Aorta (tissue), 5 donors: ENCODE data around the gene CMTM3. TPM values are rescaled to one million over a fixed set of nuclear protein-coding genes. Genes with fewer than 3 reads are reported as not detected.
"Not testable (repeated sequence)": the region's sequence is repeated elsewhere in the genome, so short reads cannot be mapped to it uniquely, and the experiment has no call there.

ENCODE experiments used
- ATAC-seq: fragments of 200-7000 bp; cut with Tn5 transposase; one replicate; pipeline ENCODE4 v1.9.1; 2022; ENCODE audit warnings: moderate library complexity; ENCODE audit not compliant: low FRiP score
- DNase-seq, 2 donors: peaks; one replicate each; pipeline ENCODE4 v3.0.0-alpha.2; 2020
- H3K27ac ChIP-seq, 2 donors: one replicate each; pipeline ENCODE4 v1.5.1; 2013; ENCODE audit warnings: low read length in 2 of 2, mild to moderate bottlenecking in 2 of 2, moderate library complexity in 2 of 2, control low read depth in 1 of 2, inconsistent platforms in 1 of 2, low read depth in 1 of 2
- H3K27me3 ChIP-seq, 2 donors: one replicate each; pipeline ENCODE4 v1.6.1; 2013; ENCODE audit warnings: control low read depth in 1 of 2, low read length in 1 of 2, mild to moderate bottlenecking in 1 of 2, moderate library complexity in 1 of 2; ENCODE audit not compliant: insufficient read depth in 2 of 2, control insufficient read depth in 1 of 2
- H3K36me3 ChIP-seq, 2 donors: one replicate each; pipeline ENCODE4 v1.6.1; 2013; ENCODE audit warnings: control low read depth in 1 of 2, low read length in 1 of 2, mild to moderate bottlenecking in 1 of 2; ENCODE audit not compliant: insufficient read depth in 2 of 2, control insufficient read depth in 1 of 2
- H3K4me1 ChIP-seq, 2 donors: one replicate each; pipeline ENCODE4 v1.6.1; 2013; ENCODE audit warnings: low read length in 2 of 2, control low read depth in 1 of 2, mild to moderate bottlenecking in 1 of 2, moderate library complexity in 1 of 2; ENCODE audit not compliant: insufficient read depth in 2 of 2, control insufficient read depth in 1 of 2
- H3K4me3 ChIP-seq, 2 donors: one replicate each; pipeline ENCODE4 v1.5.1; 2013; ENCODE audit warnings: low read length in 2 of 2, control low read depth in 1 of 2, mild to moderate bottlenecking in 1 of 2
- H3K9me3 ChIP-seq: one replicate; pipeline ENCODE4 v1.6.1; 2013; ENCODE audit warnings: mild to moderate bottlenecking, low read length; ENCODE audit not compliant: control insufficient read depth
- WGBS, 2 donors: extraction: QIAGEN DNeasy Blood & Tissue Kit; methylation state at CpG; one replicate each; pipeline ENCODE4 v1.1.7; 2013; 5-methylcytosine and 5-hydroxymethylcytosine counted together
- intact Hi-C, 2 donors: fragments of 100-400 bp; cut with DNase I; formaldehyde crosslinking; loops; one replicate each; pipeline versions ENCODE4 v1.14.2 to v1.15.0; 2022
- polyA plus RNA-seq, 2 donors: library from polyadenylated mRNA; stranded (reverse); fragments of 200-250 nt; gene quantifications; one replicate each; pipeline ENCODE4 v1.2.3, GENCODE V29; 2013
- total RNA-seq, 2 donors: library from RNA; stranded (reverse); fragmentation: NEBNext Ultra II Directional; extraction: Animal tissue kit (Norgen Biotek cat#: 25700); gene quantifications; one replicate each; pipeline ENCODE4 v1.2.1, GENCODE V29; 2021
- donor health status: healthy with polysubstance abuse.
- donor health status: Bipolar disorder and iron deficiency.
- donor health status: DM: no; HTN: no; CAD: no.
- donor health status: DM: no; HTN: no; CAD: no.
- donor health status: DM: yes; HTN: yes; CAD: no.

Gene CMTM3
- total and polyA plus RNA-seq, 4 donors: 24.9 to 49.1 (median 29.7) TPM

- peaks cover 2% of the 10 kb centered on the region for H3K9me3 ChIP-seq
- no peak overlapping the region for H3K4me3 ChIP-seq
- H3K27ac ChIP-seq: no peak overlapping the region
- H3K4me1 ChIP-seq: no peaks in the 10 kb centered on the region
- intact Hi-C loops: no loop called here
- 90 to 93% methylated on average over 4 of the region's 4 CpGs for WGBS, 2 donors
- H3K36me3 ChIP-seq: no peaks in the 10 kb centered on the region
- no peaks in the 10 kb centered on the region for H3K27me3 ChIP-seq
- DNase-seq (no peak), ATAC-seq (no peak)
Measured at GRCh38 chr16:66591018-66591417, 13.5 kb upstream of the CMTM3 start.

GRCh38 chr16:66592241-66592640 is 12.3 kb upstream of the CMTM3 start:
- ATAC-seq: no peak
- no peak overlapping the region for H3K4me3 ChIP-seq
- intact Hi-C loops: no loop called here
- no peak overlapping the region for H3K27ac ChIP-seq
- no peaks in the 10 kb centered on the region for H3K36me3 ChIP-seq
- no peak for DNase-seq
- H3K27me3 ChIP-seq: no peaks in the 10 kb centered on the region
- H3K4me1 ChIP-seq: no peaks in the 10 kb centered on the region
- 94 to 95% methylated on average over 3 of the region's 3 CpGs for WGBS, 2 donors
- peaks cover 2% of the 10 kb centered on the region for H3K9me3 ChIP-seq

DNA sequence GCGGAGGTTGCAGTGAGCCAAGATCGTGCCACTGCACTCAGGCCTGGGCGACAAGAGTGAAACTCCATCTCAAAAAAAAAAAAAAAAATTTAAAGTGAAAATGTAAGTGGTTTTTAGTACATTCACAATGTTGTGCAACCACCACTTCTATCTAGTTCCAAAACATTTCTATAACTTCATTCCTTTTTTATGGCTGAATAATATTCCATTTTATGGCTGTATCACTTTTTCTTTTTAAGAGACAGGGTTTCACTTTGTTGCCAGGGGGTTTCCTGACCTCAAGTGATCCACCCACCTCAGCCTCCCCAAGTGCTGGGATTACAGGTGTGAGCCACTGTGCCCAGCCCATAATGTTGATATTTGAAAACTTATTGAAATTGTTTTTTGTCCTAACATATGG is 11.7 kb upstream of the CMTM3 start:
- no peaks in the 10 kb centered on the region for H3K27me3 ChIP-seq
- H3K4me3 ChIP-seq: no peak overlapping the region
- intact Hi-C loops: no loop called here
- H3K4me1 ChIP-seq: no peaks in the 10 kb centered on the region
- 96 to 98% methylated on average over 3 of the region's 3 CpGs for WGBS, 2 donors
- H3K27ac ChIP-seq: no peak overlapping the region
- peaks cover 2% of the 10 kb centered on the region for H3K9me3 ChIP-seq
- no peak for ATAC-seq
- H3K36me3 ChIP-seq: no peaks in the 10 kb centered on the region
- DNase-seq: no peak

DNA sequence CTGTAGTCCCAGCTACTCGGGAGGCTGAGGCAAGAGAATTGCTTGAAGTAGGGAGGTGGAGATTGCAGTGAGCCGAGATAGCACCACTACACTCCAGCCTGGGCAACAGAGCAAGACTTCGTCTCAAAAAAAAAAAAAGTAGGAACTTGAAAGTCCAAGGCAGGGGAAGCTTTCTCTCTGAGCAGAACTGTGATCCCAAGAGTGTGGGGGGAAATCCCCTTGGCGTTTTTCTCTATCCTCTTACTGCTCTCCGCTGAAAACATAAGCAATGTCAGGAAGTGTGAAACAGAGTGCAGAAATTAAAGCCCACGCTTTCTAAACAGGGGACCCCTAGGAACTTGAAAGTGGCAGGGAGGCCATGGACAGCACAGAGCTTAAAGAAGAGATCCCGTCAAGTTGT is 9.8 kb upstream of the CMTM3 start:
- Histone ChIP-seq H3K36me3 (no peaks in the 10 kb centered on the region), H3K9me3 (peaks cover 2% of the 10 kb centered on the region), H3K27ac (no peak overlapping the region), H3K4me1 (no peaks in the 10 kb centered on the region), H3K27me3 (no peaks in the 10 kb centered on the region), H3K4me3 (no peak overlapping the region)
- ATAC-seq: no peak
- no peak for DNase-seq
- intact Hi-C loops: no loop called here
- WGBS, 2 donors: 81 to 83% methylated on average over 7 of the region's 7 CpGs

GRCh38 chr16:66596559-66596958 is 7.9 kb upstream of the CMTM3 start:
- H3K4me1 ChIP-seq, ATAC-seq, H3K36me3 ChIP-seq, H3K27me3 ChIP-seq, DNase-seq, H3K4me3 ChIP-seq, intact Hi-C loops, H3K27ac ChIP-seq, H3K9me3 ChIP-seq: not testable (repeated sequence)
- 97 to 98% methylated on average over 4 of the region's 4 CpGs for WGBS, 2 donors

DNA sequence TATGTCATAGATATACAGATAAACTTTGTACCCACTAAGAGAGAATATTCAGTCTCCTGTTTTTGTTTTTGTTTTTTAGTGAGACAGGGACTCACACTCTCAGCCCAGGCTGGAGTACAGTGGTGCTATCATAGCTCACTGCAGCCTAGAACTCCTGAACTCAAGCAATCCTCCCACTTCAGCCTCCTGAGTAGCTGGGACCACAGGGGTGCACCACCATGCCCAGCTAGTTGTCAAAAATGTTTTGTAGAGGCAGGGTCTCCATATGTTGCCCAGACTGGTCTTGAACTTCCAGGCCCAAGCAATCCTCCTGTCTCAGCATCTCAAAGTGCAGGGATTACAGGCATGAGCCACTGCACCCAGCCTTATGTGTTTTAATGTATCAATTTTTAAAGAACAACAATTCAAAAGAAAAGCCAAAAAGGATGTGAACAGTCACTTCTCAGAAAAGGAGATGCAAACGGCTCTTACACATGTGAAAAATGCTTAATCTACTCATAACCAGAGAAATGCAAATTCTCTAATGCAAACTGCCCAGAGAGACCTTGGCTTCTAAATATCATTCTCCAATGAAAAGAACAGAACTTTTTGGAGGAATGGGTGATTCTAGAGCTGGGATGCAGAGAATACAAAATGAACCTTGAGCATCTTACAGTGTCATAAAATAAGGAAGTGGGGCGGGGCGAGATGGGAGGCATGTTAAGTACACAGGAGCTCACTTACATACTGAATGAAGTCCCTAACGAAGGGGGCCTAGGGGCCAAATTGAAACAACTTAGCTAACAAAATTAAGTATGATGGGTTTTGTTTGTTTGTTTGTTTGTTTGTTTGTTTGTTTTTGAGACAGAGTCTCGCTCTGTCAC is 7.3 kb upstream of the CMTM3 start:
- Histone ChIP-seq H3K27ac (no peak overlapping the region), H3K27me3 (no peaks in the 10 kb centered on the region), H3K36me3 (no peaks in the 10 kb centered on the region), H3K4me3 (no peak overlapping the region), H3K4me1 (no peaks in the 10 kb centered on the region), H3K9me3 (peaks cover 2% of the 10 kb centered on the region)
- no peak for DNase-seq
- intact Hi-C loops: no loop called here
- ATAC-seq: no peak
- 88% methylated on average over 4 to 5 of the region's 5 CpGs for WGBS, 2 donors

DNA sequence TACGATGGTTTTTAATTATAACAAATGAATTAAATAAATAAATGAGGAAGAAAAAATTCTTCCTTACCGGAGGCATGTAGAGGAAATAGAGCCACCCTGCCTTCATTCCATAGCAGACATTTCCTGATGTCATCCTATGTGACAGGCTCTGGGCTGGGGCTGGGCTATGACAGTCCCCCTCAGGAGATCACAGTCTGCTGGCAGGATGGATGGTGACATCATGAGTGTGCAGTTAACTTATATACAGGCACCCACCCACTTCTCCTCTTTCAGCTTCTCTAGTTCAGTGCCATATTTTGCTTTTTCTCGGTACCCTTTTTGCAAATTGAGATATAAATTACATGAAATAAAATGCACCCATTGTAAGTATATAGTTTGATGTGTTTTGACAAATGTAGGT is 6.4 kb upstream of the CMTM3 start:
- Histone ChIP-seq H3K9me3 (peaks cover 2% of the 10 kb centered on the region), H3K27me3 (no peaks in the 10 kb centered on the region), H3K4me3 (no peak overlapping the region), H3K4me1 (no peaks in the 10 kb centered on the region), H3K36me3 (no peaks in the 10 kb centered on the region), H3K27ac (no peak overlapping the region)
- intact Hi-C loops: no loop called here
- no peak for DNase-seq
- 78 to 81% methylated on average over 3 of the region's 3 CpGs for WGBS, 2 donors
- ATAC-seq: no peak

- Histone ChIP-seq H3K36me3 (no peaks in the 10 kb centered on the region), H3K4me1 (no peaks in the 10 kb centered on the region), H3K27ac (no peak overlapping the region), H3K4me3 (no peak overlapping the region), H3K9me3 (no peaks in the 10 kb centered on the region), H3K27me3 (no peaks in the 10 kb centered on the region)
- intact Hi-C loops: loop anchor here (5.0 kb wide), 3 partner anchors 117 to 192 kb away; no protein-coding TSS in a partner anchor
- ATAC-seq (no peak), DNase-seq (no peak)
- WGBS, 2 donors: 93 to 96% methylated on average over 4 of the region's 4 CpGs
Measured at GRCh38 chr16:66599726-66600125, 4.8 kb upstream of the CMTM3 start.

GRCh38 chr16:66600477-66600876 is 4.0 kb upstream of the CMTM3 start:
- DNase-seq: no peak
- intact Hi-C loops: loop anchor here (5.0 kb wide), 3 partner anchors 118 to 193 kb away; no protein-coding TSS in a partner anchor
- H3K4me3 ChIP-seq: no peak overlapping the region
- H3K27ac ChIP-seq: no peak overlapping the region
- H3K36me3 ChIP-seq: no peaks in the 10 kb centered on the region
- no peak for ATAC-seq
- H3K27me3 ChIP-seq: no peaks in the 10 kb centered on the region
- no peaks in the 10 kb centered on the region for H3K4me1 ChIP-seq
- no peaks in the 10 kb centered on the region for H3K9me3 ChIP-seq
- 97 to 100% methylated on average over 1 of the region's 1 CpG for WGBS, 2 donors
